Keratinocyte (primary cell): Measurements from ENCODE around the gene SOAT1. TPM values are rescaled to one million over a fixed set of nuclear protein-coding genes. Genes with fewer than 3 reads are reported as not detected.

Source experiments
- DNase-seq: peaks from one replicate; pipeline ENCODE4 v3.0.0-alpha.2; 2011; ENCODE audit warnings: low read depth, missing footprints, low spot score
- FAIRE-seq: peaks from 2 replicates; lab custom pipeline; 2011; peaks lifted over from hg19 to GRCh38; lab: Jason Lieb, UNC
- H2AFZ ChIP-seq: 2 replicates; pipeline ENCODE4 v1.6.0; 2012; ENCODE audit warnings: low read length, control low read depth, inconsistent platforms; ENCODE audit not compliant: control insufficient read depth
- H3K27ac ChIP-seq: 2 replicates; pipeline ENCODE4 v1.5.1; 2011; ENCODE audit warnings: low read length; ENCODE audit not compliant: control insufficient read depth, insufficient read depth
- H3K27me3 ChIP-seq: 3 replicates; pipeline ENCODE4 v1.6.0; 2011; ENCODE audit warnings: low read length; ENCODE audit not compliant: control insufficient read depth, insufficient read depth; ENCODE audit errors: extremely low read depth
- H3K36me3 ChIP-seq, 2 experiments: 2 replicates in 1 of 2; 3 replicates in 1 of 2; pipeline ENCODE4 v1.5.1; 2011; ENCODE audit warnings: low read length in 2 of 2, mild to moderate bottlenecking in 1 of 2; ENCODE audit not compliant: control insufficient read depth in 2 of 2, insufficient read depth in 2 of 2; ENCODE audit errors: extremely low read depth in 1 of 2
- H3K4me1 ChIP-seq: 3 replicates; pipeline ENCODE4 v1.5.1; 2011; ENCODE audit warnings: low read length; ENCODE audit not compliant: control insufficient read depth, insufficient read depth; ENCODE audit errors: extremely low read depth
- H3K4me2 ChIP-seq: 3 replicates; pipeline ENCODE4 v1.6.0; 2011; ENCODE audit warnings: low read depth, low read length; ENCODE audit not compliant: control insufficient read depth, insufficient read depth; ENCODE audit errors: extremely low read depth
- H3K4me3 ChIP-seq, 3 experiments: fragments of 200-600 bp in 1 of 3; sonication (generic) in 1 of 3; 2 replicates in 2 of 3; 3 replicates in 1 of 3; pipeline ENCODE4 v1.5.1; 2011 to 2016; ENCODE audit warnings: low read length in 3 of 3, mild to moderate bottlenecking in 3 of 3, control low read depth in 2 of 3, inconsistent platforms in 1 of 3, low read depth in 1 of 3, mixed read lengths in 1 of 3, mixed run types in 1 of 3, moderate library complexity in 1 of 3; ENCODE audit not compliant: control insufficient read depth in 2 of 3, insufficient read depth in 2 of 3; ENCODE audit errors: extremely low read depth in 1 of 3
- H3K79me2 ChIP-seq: 2 replicates; pipeline ENCODE4 v1.6.0; 2012; ENCODE audit warnings: low read length; ENCODE audit not compliant: control insufficient read depth, insufficient read depth
- H3K9ac ChIP-seq: 3 replicates; pipeline ENCODE4 v1.6.0; 2011; ENCODE audit warnings: low read length; ENCODE audit not compliant: control insufficient read depth, insufficient read depth; ENCODE audit errors: extremely low read depth
- H3K9me1 ChIP-seq: 3 replicates; pipeline ENCODE4 v1.6.0; 2011; ENCODE audit warnings: low read length; ENCODE audit not compliant: control insufficient read depth, insufficient read depth; ENCODE audit errors: extremely low read depth
- H3K9me3 ChIP-seq: 2 replicates; pipeline ENCODE4 v1.5.1; 2012; ENCODE audit warnings: low read depth, low read length; ENCODE audit not compliant: control insufficient read depth
- H4K20me1 ChIP-seq: 3 replicates; pipeline ENCODE4 v1.6.0; 2011; ENCODE audit warnings: low read length; ENCODE audit not compliant: control insufficient read depth, insufficient read depth; ENCODE audit errors: extremely low read depth
- EZH2 ChIP-seq: IDR thresholded peaks from one replicate; pipeline ENCODE4 v1.6.1; 2012; ENCODE audit warnings: inconsistent platforms, mild to moderate bottlenecking, low read length, moderate library complexity
- dilution Hi-C: fragments of 300-500 bp; cut with MboI; formaldehyde crosslinking; loops from one replicate; pipeline ENCODE4 v1.7.0; 2020; ENCODE audit warnings: low sequenced_read_pairs; ENCODE audit not compliant: extremely low pct_ligation_motif_present
- polyA plus RNA-seq, 5 experiments: library from polyadenylated mRNA; depleted of rRNA in 3 of 5; stranded (reverse) in 3 of 5; stranded (forward) in 1 of 5; unstranded in 1 of 5; fragments of >200 nt; gene quantifications; 1 replicate in 1 of 5; 2 replicates in 3 of 5; 3 replicates in 1 of 5; pipeline versions ENCODE4 v1.2.1 to v1.2.3, GENCODE V29; 2011 to 2012; ENCODE audit warnings: missing spikeins in 2 of 5, low read depth in 1 of 5, low replicate concordance in 1 of 5
- TF ChIP-seq, protein P1 (sequence below), 3 experiments: IDR thresholded peaks in 1 of 3; conservative IDR thresholded peaks in 1 of 3; optimal IDR thresholded peaks in 1 of 3; 2 replicates in 2 of 3; 3 replicates in 1 of 3; pipeline versions ENCODE3 to v1.5.1; 2011; ENCODE audit warnings: low read length in 3 of 3, mild to moderate bottlenecking in 3 of 3, moderate library complexity in 2 of 3, control low read depth in 1 of 3, inconsistent platforms in 1 of 3; ENCODE audit not compliant: insufficient read depth in 2 of 3; ENCODE audit errors: extremely low read depth in 1 of 3

Gene SOAT1
- polyA plus RNA-seq, 1 donor (not counting 4 experiments of a cell fraction or from before 2014, with no cell fraction given): 62.9 TPM

- H3K4me2 ChIP-seq: peak overlapping the region; percentile 69
- H3K27ac ChIP-seq: peak overlapping the region; percentile 95
- no peaks in the 10 kb centered on the region for H3K9me1 ChIP-seq
- no peak overlapping the region for H2AFZ ChIP-seq
- peaks cover 59% of the 10 kb centered on the region for H3K79me2 ChIP-seq
- no peaks in the 10 kb centered on the region for H3K9me3 ChIP-seq
- FAIRE-seq: no peak
- H3K4me3 ChIP-seq: no peak overlapping the region
- TF ChIP-seq, protein P1, sequence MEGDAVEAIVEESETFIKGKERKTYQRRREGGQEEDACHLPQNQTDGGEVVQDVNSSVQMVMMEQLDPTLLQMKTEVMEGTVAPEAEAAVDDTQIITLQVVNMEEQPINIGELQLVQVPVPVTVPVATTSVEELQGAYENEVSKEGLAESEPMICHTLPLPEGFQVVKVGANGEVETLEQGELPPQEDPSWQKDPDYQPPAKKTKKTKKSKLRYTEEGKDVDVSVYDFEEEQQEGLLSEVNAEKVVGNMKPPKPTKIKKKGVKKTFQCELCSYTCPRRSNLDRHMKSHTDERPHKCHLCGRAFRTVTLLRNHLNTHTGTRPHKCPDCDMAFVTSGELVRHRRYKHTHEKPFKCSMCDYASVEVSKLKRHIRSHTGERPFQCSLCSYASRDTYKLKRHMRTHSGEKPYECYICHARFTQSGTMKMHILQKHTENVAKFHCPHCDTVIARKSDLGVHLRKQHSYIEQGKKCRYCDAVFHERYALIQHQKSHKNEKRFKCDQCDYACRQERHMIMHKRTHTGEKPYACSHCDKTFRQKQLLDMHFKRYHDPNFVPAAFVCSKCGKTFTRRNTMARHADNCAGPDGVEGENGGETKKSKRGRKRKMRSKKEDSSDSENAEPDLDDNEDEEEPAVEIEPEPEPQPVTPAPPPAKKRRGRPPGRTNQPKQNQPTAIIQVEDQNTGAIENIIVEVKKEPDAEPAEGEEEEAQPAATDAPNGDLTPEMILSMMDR (optimal IDR thresholded peaks at IDR 0.05 in 1 of 3, IDR thresholded peaks at IDR 0.05 in 1 of 3, conservative IDR thresholded peaks at IDR 0.05 in 1 of 3; ENCODE audit: extremely low read depth in 1 of 3, insufficient read depth in 2 of 3, low read length in 3 of 3): no peak
- TF ChIP-seq EZH2: no peak
- H3K27me3 ChIP-seq: no peaks in the 10 kb centered on the region
- no peaks in the 10 kb centered on the region for H4K20me1 ChIP-seq
- H3K4me1 ChIP-seq: peaks cover 18% of the 10 kb centered on the region
- dilution Hi-C loops: no loop called here
- H3K36me3 ChIP-seq: peaks cover 4 to 13% of the 10 kb centered on the region in 2 experiments
- H3K9ac ChIP-seq: peak overlapping the region; percentile 48
- DNase-seq: no peak
These were observed 17.6 kb downstream of the SOAT1 start for GRCh38 chr1:179311149-179311700.

DNA sequence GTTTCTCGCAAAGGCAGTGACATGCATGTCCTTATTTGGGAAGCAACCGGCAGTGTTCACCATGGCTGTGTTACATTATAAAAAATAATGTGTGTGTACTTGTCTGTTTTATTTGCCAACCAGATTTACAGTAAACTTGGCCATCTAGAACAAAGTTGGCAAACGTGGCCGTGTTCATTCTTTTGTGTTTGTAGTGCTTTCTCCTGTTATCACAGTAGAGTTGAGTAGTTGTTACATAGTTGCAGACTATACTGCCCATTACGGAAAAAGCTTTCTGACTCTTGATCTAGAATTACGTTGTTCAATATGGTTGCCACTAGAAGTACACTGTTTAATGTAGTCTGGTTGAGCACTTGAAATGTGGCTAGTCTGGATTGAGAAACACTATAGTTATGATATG, 19.4 kb downstream of the SOAT1 start:
- no peak overlapping the region for H3K4me3 ChIP-seq
- H3K79me2 ChIP-seq: peaks cover 59% of the 10 kb centered on the region
- no peaks in the 10 kb centered on the region for H3K9me1 ChIP-seq
- no peak overlapping the region for H3K9ac ChIP-seq
- dilution Hi-C loops: no loop called here
- H3K27me3 ChIP-seq: no peaks in the 10 kb centered on the region
- no peak for TF ChIP-seq EZH2
- TF ChIP-seq, protein P1 (optimal IDR thresholded peaks at IDR 0.05 in 1 of 3, IDR thresholded peaks at IDR 0.05 in 1 of 3, conservative IDR thresholded peaks at IDR 0.05 in 1 of 3; ENCODE audit: extremely low read depth in 1 of 3, insufficient read depth in 2 of 3, low read length in 3 of 3): no peak
- no peak overlapping the region for H3K4me2 ChIP-seq
- DNase-seq (no peak), FAIRE-seq (no peak)
- H3K9me3 ChIP-seq: no peaks in the 10 kb centered on the region
- peaks cover 3 to 8% of the 10 kb centered on the region in 2 experiments for H3K36me3 ChIP-seq
- no peaks in the 10 kb centered on the region for H4K20me1 ChIP-seq
- no peak overlapping the region for H2AFZ ChIP-seq
- H3K27ac ChIP-seq: no peak overlapping the region
- H3K4me1 ChIP-seq: peaks cover 18% of the 10 kb centered on the region
